Hepatocyte (in vitro differentiated cells): ENCODE data around the gene RNF141.

ENCODE experiments used
- EZH2 ChIP-seq: fragments of 200-600 bp; sonication (generic); IDR thresholded peaks from 2 replicates; pipeline ENCODE4 v1.6.1; 2016; ENCODE audit warnings: antibody characterized with exemption, mild to moderate bottlenecking, borderline replicate concordance
- EZH2phosphoT487 ChIP-seq: fragments of 200-600 bp; sonication (generic); IDR thresholded peaks from one replicate; pipeline ENCODE4 v1.6.1; 2018; ENCODE audit warnings: antibody characterized with exemption, mild to moderate bottlenecking, low read depth, moderate library complexity; ENCODE audit not compliant: unreplicated experiment, severe bottlenecking
- TF ChIP-seq, protein P1 (sequence below): fragments of 200-600 bp; sonication (generic); IDR thresholded peaks from 2 replicates; pipeline ENCODE4 v1.5.1; 2016; ENCODE audit warnings: antibody characterized with exemption, mild to moderate bottlenecking; ENCODE audit not compliant: poor library complexity

DNA sequence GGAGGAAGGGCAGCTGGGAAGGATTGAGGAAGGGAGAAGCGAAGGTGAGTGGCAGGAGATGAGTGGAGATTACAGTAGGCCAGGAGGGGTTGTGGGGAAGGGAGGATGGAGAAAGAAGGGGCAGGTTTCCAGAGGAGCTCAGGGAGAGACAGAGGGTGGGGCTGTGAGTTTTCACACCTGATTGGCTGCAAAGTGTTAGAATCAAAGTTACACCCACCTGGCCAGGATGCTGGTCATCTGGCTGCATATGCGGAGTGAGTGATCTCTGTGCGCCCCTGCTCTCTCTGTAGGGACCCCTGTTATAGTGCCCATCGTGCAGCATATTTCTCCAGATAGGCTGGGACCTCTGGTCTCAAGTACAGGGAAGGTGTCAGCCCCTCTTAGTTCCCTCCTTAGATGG, 67.6 kb downstream of the RNF141 start:
- TF ChIP-seq, protein P1, sequence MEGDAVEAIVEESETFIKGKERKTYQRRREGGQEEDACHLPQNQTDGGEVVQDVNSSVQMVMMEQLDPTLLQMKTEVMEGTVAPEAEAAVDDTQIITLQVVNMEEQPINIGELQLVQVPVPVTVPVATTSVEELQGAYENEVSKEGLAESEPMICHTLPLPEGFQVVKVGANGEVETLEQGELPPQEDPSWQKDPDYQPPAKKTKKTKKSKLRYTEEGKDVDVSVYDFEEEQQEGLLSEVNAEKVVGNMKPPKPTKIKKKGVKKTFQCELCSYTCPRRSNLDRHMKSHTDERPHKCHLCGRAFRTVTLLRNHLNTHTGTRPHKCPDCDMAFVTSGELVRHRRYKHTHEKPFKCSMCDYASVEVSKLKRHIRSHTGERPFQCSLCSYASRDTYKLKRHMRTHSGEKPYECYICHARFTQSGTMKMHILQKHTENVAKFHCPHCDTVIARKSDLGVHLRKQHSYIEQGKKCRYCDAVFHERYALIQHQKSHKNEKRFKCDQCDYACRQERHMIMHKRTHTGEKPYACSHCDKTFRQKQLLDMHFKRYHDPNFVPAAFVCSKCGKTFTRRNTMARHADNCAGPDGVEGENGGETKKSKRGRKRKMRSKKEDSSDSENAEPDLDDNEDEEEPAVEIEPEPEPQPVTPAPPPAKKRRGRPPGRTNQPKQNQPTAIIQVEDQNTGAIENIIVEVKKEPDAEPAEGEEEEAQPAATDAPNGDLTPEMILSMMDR, result no peak
- TF ChIP-seq EZH2, result no peak
- no peak for TF ChIP-seq EZH2phosphoT487
